ENCODE data around the gene SDCCAG8.

The SDCCAG8 gene

DNA sequence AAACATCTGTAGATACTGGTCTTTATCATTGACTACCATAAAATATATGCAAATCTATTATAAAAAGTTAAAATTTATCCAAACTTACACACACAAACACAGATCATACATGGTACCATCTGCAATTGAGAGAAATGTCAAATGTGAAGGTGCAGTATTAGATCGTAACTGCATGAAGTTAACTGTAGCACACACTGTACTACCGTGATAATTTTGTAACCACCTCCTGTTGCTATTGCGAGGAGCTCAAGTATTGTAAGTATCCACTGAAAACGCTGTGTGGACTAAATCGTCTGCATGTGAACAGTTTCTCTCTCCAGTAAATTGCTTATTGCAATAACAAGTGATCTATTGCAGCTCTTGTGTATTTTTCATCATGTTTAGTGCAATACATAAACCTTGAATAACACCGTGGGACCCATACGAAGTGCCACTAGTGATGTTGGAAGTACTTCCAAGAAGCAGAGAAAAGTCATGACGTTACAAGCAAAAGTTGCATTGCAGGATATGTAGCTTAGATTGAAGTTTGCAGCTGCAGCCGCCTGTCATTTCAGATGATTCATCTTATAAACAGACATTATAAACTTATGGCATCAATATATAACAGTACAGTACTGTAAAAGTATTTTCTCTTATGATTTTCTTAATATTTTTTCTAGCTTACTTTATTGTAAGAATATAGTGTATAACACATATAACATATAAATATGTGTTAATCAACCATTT lies 172.9 kb downstream of the SDCCAG8 start:
- no peak for DNase-seq

- DNase-seq: no peak
These were observed 175.8 kb downstream of the SDCCAG8 start for GRCh38 chr1:243431591-243431990.

DNA sequence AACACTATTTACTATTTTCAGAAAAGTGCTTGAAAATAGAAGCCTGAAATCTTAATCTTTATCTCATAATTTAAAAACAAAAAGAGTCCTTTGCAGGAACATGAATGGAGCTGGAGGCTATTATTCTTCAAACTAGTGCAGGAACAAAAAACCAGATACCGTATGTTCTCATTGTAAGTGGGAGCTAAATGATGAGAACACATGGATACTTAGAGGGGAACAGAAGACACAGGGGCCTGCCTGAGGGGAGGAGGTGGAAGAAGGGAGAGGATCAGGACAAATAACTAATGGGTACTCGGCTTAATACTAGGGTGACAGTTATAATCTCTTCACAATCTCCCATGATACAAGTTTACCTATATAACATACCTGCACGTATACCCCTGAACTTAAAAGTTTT lies 176.3 kb downstream of the SDCCAG8 start:
- no peak for DNase-seq

- DNase-seq: no peak
These were observed 178.0 kb downstream of the SDCCAG8 start for GRCh38 chr1:243433737-243434370.

- no peak for DNase-seq
These were observed 178.8 kb downstream of the SDCCAG8 start for GRCh38 chr1:243434594-243434993.

DNA sequence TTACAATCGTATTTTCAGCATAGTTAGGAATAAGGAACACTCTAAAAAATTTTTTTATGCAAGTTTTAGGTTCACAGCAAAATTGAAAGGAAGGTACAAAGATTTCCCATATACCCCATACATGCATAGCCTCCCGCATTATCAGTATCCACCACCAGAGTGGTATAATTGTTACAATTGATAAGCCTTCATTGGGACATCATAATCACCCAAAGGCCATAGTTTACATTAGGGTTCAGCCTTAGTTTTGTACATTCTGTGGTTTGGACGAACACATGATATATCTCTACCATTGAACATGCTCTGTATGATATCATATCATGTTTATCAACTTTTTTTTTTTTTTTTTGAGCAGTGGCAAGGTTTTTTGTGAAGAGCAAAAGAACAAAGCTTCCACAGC lies 180.0 kb downstream of the SDCCAG8 start:
- no peak for DNase-seq

- no peak for DNase-seq
These were observed 182.3 kb downstream of the SDCCAG8 start for GRCh38 chr1:243438146-243438545.

- no peak for DNase-seq
These were observed 183.0 kb downstream of the SDCCAG8 start for GRCh38 chr1:243438815-243439214.

- DNase-seq: no peak
These were observed 184.6 kb downstream of the SDCCAG8 start for GRCh38 chr1:243440406-243440805.

DNA sequence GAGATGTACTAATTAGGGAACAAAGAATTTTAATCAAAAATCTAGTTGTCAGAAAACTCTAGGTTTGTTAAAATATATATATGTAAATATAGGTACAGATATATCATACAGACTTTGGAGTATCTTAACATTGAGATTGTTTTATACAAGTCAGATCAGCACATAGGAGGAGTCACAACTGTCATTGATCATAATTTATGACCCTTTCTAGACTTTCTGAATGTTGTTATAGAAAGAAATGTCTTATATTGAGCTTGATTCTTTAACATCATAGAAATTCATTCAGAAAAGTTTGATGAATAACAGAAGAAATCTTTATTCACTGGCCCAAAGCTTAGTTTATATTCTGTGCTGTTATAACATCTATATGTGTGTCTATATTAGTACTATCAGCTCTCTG lies 185.8 kb downstream of the SDCCAG8 start:
- DNase-seq: no peak

GRCh38 chr1:243443557-243443956 lies 187.7 kb downstream of the SDCCAG8 start:
- no peak for DNase-seq

DNA sequence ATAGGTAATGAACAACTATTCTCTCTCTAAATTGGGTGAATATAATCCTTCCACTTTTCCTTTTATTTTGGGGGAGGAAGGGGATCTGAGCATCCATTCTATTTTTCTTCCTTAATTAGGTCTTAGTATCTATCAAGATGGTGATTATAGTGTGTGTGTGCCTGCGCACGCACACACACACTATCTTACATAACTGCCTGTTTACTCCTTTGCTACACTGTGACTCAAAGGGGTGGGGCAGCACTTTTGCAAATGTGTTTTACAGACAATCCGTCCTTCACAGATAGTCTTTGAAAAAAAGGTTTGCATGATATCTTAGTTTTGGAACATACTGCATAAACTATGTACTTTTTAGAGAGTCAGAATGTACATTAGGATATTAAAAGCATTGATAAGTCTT lies 191.5 kb downstream of the SDCCAG8 start:
- DNase-seq: no peak

DNA sequence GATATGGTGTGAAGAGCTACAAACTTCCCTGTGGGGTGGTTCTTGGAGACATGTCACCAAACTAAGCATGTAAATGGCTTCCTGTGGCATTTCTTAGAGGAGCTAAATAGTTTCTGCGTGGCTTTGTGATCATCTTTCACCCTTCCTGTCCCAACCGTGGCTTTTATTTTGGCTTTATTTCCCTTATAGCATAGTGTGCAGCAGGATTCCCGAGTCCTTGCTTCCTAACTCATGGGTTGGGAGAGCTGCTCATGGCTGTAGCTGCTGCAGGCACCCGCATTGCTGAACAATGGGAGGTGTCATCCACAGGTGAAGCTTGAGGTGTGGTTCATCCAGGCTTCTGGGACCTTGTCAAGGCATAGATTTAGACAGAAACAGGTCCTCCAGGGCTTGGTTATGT lies 192.0 kb downstream of the SDCCAG8 start:
- DNase-seq: no peak

DNA sequence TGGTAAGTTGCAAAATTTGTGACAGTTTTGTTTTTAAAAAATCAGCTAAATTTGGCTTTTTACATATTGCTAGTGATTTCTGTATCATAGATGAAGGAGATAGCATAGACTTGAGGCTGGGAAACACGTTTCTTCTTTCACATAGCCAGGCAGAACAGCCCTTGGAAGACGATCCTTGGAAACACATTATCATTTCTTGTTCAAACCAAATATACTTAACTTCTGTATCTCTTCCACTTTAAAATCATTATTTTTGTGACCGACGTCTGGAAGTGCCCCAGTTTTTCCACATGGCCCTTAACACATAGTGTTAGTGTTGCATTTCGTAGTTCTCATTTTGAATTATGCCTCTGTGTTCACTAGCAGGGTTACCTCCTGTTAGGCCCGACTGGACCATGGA lies 193.5 kb downstream of the SDCCAG8 start:
- DNase-seq: no peak

GRCh38 chr1:243452092-243452491 lies 196.3 kb downstream of the SDCCAG8 start:
- no peak for DNase-seq

DNA sequence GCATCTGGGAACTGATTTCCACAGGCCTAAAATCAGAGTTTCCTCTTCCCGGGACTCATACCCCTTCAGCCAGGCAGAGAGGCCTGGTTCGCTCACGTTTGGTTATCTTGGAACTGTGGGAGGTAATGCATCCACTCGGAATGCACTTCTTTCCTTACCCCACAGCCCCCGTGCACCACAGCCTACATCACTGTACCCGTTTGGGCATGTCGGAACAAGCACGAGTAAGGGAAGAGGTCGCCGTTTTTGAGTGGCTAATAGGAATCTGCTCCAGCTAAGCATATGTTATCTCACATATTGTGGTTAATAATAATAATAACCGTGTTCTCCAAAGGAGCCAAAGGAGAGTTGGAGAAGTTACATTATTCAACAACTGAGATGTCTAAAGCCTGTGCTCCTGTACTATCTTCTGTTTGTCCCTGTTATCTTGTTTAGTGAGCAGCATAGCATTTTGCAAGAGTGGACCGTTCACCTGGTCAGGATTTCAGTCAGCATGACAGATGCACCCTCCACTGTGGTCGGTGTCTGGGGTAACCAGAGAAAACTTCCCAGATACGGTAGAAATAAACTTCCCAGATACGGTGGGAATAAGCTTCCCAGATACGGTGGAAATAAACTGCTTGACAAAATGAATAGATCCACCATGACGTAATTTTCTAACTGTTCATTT lies 198.6 kb downstream of the SDCCAG8 start:
- no peak for DNase-seq

DNA sequence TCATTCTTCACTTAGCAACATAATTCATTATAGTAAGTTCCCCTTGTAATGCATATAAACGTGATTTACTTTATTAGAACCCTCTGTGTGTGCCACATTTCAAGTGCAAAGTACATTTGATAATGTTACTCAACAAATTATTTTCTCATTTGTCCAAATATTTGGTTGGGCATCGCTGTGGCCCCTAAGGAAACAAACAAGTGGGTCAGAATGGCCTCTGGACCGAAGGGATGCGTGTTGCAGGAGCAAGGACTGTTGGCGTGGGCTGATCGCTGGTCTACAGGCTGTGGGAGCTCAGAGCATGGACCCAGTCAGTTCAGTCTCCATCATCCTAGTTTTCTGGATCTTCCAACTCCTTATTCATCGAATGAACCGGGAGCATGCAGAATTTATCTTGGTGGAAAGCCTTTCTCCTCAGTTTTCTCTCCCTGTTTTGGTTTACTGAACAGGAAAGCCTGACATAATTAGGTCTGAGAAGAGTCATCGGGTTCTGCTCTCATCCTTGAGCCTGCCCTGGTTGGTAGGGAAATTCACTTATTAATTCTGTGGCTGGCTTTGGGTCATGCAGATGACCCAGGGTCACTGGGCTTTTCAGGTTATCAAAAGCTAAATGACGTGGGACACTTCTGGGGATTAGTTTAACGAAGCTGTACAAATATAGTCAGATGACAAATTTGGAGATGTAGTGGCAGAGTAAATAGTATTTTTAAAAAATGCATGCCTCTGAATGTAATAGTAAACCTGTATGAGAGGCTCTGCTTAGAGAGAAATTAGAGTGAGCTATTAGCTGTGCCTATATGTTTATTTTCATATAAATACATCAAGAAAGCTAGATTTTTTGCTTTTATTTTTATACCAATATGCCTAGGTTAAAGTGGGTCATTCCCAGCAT lies 200.2 kb downstream of the SDCCAG8 start:
- DNase-seq: no peak

DNA sequence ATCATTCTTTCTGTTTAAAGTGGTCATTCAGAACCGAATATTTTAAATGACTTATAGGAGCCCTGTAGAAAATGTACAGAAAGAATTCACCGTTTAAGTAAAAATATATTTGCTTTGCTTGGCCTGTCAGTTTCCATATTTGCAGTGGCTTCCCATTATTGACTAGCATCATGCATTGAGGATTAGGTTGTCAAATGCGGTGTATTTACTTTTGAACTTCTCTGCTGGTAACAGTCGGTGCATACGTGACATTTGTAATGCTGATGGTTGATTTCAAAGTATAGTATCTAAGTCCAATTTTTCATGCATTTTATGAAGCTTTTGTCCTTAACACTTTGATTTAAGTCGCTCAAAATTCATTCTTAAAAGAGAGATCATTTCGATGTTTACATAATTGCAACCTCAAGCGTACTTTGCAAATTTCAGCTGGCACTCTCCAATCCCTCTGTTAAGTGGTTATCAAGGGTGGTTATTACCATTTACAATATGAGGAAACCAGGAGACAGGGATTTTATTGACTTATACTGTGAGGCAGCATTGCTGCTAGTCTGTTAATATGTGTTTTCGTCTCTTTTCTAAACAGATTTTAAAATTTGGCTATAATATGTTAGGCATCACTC lies 201.6 kb downstream of the SDCCAG8 start:
- DNase-seq: no peak

- DNase-seq: no peak
These were observed 203.2 kb downstream of the SDCCAG8 start for GRCh38 chr1:243459059-243459458.

DNA sequence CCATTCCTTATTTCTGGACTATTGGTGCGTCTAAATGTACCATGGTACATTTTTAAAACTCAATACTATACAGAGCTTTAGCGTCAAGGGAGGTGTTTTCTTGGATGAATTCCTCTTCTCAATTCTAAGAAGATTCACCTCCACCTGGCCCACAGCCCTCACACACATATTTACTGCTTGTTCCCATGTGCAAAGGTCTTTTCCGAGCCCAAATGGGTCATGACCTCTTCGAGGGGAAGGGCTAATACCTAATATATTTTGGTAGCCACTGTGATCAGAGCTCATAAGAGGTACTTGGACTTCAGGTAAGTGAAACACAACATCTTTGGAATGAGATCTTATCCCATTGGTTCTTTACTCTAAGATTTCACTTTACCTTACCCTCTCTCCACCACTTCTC lies 205.9 kb downstream of the SDCCAG8 start:
- DNase-seq: no peak

DNA sequence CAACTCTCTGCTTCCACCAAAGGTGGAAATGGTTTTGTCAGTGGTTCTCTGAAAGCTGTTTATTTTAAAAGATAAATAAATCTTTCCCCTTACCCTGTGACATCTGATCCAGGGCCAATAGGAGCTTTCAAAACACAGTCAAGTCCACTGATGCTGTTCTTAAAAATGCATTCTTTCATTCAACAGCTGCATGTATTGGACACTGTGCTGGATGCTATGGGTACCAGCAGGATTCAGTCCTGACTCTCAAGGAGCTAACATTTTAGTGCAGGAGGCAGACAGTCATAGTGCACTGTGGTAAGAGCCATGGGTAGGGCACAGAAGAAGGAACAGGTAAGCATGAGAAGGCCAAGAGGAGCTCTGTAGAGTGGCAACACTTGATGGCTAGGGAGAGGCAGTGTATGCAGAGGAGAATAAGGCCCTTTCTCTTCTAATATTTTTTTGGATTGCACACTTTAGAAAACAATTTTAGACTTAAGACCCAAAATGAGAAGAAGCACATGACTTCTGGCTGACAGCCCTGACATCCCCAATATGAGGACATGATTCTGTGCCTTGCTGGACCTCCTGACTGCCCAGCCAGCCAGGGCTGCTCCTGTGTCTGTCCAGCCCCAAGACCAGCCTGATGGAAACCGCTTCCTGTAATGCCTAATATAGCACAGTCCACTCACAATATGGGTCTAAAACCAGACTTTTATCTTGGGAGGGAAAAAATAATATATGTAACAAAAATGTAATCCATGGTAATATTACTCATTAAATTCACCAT lies 207.3 kb downstream of the SDCCAG8 start:
- no peak for DNase-seq

- DNase-seq: no peak
These were observed 209.2 kb downstream of the SDCCAG8 start for GRCh38 chr1:243465081-243465480.

Measured in stimulated activated CD4-positive, alpha-beta T cell treated with anti-CD3 and anti-CD28 coated beads, Interleukin-12 subunit alpha, Interleukin-12 subunit beta, amount 100 ng/mL, for 4 hours (primary cell).